GM21723 (cell line): Measurements from ENCODE around the gene ATP10B.
"Not testable (repeated sequence)": the region's sequence is repeated elsewhere in the genome, so short reads cannot be mapped to it uniquely, and the experiment has no call there.

ENCODE experiments used
- ATAC-seq: cut with Tn5 transposase; IDR thresholded peaks from one replicate; pipeline ENCODE4 v1.9.1; 2021; ENCODE audit warnings: mild to moderate bottlenecking, moderate library complexity; ENCODE audit not compliant: unreplicated experiment

The ATP10B gene

DNA sequence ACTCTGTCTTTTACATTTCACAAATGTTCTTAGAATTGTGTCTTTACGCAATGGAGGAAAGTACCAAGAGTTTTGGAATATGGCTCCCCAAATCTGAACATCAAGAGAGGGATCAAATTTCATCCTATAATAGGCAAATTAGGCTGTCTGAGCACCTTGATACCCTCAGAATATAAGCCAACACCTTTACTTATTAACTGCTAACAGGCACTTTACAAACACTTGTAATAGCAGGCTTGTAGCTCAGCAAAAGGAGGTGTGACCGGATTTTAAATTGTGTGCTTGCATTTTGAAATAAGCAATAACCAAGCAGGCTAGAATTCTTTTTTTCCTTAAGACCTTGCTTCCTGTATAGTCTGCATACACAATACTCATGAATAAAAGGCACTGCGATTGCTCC lies 92.0 kb downstream of the ATP10B start:
- no peak for ATAC-seq

- no peak for ATAC-seq
These were observed 94.8 kb downstream of the ATP10B start for GRCh38 chr5:160757194-160757593.

DNA sequence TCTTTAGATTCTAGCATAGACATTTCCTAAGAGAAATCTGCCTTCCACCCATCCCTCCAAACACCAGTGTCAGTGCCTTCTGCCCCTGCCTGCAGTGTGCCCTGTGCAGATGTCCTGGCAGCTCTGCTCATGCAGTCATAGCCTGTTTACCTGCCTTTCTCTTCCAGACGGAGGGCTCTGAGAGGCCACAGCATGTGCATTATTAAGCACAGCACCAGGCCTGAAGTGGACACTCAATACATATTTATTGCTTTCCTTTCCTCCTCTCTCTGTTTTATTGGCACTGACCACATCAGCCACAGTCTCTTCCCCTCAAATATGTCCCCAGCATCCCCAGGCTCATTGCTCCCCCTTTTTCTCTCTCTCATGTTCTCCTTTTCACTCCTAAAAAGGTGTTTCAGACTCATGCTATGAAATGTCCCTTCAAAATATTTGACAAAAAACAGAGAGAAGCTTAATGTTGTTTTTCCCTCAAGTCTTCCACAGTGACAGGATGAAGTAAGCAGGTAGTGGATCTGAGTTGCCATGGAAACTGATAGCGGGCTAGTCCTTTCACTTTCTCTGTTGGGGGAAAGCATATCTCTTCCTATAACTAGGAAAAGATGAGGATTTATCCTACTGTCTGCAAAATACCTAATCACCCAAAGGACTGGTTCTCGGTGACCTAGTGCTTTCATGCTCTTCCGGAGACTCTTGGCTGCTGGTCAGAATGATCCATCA lies 100.9 kb downstream of the ATP10B start:
- no peak for ATAC-seq

GRCh38 chr5:160749682-160750081 lies 102.3 kb downstream of the ATP10B start:
- ATAC-seq = no peak

DNA sequence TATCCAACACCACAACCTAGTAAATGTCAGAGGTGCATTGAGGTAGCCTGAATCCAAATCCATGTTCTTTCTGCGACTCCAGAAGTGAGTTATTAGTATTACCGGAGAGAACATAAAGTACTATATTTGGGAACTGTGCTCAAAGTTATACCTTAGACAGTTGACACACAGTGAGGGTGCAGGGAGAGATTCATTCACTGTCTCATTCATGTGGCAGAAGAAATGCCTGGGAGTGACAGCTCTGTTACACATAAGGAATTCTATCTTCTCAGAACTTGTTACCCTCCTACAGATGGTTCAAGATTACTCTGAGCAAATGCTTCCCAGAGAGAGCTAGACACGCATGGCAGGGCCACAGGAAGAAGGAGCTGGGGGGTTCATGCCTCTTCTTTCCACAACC lies 103.0 kb downstream of the ATP10B start:
- ATAC-seq = no peak

DNA sequence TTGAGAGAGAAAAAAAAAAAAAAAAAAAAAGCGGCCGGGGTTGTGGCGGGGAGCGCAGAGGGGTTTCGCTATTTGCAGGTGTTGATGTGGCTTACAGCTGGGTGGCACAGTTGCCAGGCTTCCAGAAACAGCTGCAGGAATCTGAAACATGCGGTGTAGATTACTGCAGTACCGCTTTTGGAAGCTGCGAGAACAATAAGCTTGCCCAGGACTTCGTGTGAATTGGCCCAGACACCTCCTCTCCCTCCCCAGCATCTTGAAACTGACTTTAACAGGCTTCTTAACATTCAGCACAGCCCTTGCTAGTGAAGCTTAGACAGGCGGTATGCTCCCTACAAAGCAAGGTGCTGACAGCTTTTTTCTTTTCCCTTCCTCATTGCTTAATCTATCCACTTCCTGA lies 104.0 kb downstream of the ATP10B start:
- peak; percentile 41 for ATAC-seq

DNA sequence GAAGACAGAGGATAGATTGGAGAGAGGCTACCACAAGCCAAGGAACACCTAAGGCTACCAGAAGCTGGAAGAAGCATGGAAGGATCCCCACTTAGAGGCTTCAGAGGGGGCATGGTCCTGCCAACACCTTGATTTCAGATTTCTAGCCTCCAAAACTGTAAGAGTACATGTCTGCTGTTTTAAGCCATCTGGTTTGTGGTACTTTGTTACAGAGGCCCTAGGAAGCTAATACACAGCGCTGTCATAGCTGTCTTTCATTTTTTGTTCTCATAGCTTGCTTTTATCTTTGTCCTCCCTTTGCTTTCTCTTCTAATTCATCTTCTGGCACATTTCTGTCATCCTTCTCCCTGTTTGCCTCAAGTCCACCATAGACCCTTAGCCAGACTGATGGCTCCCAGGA lies 104.5 kb downstream of the ATP10B start:
- no peak for ATAC-seq

DNA sequence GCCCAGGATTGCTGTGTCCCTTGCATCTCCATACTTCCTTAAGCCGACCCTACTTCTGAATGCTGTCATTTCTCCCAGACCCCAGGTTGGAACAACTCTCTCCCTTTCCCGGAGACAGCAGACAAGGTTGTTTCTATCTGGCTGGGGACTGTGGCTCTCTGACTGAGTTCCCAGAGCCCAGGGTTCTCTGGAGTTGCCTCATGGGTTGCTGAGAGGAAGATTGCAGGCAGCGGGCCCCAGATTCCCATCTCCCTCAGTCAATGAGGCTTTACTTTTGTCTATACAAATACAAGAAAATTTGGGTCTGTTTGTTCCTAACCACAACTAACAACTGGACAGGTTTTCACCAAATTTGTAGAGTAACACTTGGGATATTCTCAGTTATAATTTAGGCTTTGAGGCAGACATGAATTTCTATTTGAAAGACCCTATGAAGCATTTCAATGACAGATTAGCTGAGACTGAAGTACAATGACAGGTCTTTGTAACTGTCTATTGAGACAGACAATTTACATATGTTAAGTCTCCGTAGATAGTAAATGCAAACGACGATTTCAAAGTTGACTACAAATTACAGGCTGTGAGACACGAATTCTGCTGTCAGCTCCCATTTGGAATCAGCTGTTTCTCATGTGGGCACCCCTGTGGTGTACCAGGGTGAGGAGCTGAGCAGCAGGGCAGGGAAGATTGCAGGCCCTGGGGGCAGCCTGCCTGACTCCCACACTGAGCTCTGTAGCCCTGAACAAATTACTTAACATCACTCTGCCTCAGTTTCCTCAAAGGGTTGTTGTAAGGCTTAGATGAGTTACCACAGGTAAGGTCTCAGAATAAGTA lies 107.5 kb downstream of the ATP10B start:
- ATAC-seq = no peak

GRCh38 chr5:160743027-160743426 lies 109.0 kb downstream of the ATP10B start:
- peak; percentile 58 for ATAC-seq

GRCh38 chr5:160742446-160742845 lies 109.6 kb downstream of the ATP10B start:
- ATAC-seq = no peak

GRCh38 chr5:160727296-160727997 lies 124.6 kb downstream of the ATP10B start:
- no peak for ATAC-seq

GRCh38 chr5:160726721-160727120 lies 125.3 kb downstream of the ATP10B start:
- ATAC-seq = no peak

DNA sequence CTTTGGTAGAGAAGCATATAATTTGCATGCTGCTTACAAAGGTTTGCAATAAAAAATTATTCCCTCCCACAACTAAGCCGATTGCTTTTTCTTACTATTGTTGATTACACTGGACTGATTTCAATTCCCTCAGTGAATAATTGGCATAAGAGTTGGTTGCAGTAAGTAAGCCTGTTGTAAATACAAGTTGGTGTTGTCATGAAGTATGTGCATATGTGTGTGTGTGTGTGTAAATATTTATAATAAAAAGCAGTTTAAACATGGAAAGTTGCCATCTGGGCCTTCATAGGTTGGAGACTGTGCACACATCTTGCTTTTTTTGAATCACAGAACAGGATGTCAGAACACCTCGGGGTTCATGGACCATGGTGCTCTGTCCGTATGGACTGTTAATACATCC lies 131.2 kb downstream of the ATP10B start:
- no peak for ATAC-seq

DNA sequence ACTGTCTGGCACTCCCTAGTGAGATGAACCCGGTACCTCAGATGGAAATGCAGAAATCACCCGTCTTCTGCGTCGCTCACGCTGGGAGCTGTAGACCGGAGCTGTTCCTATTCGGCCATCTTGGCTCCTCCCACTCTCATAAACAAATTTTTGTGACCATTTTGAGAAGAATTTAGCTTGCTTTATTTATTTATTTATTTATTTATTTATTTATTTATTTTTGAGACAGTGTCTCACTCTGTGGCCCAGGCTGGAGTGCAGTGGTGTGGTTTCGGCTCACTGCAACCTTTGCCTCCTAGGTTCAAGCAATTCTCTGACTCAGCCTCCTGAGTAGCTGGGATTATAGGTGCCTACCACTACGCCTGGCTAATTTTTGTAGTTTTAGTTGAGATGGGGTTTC lies 136.5 kb downstream of the ATP10B start:
- ATAC-seq = not testable (repeated sequence)

GRCh38 chr5:160703547-160704189 lies 148.3 kb downstream of the ATP10B start:
- no peak for ATAC-seq

GRCh38 chr5:160702934-160703333 lies 149.1 kb downstream of the ATP10B start:
- peak; percentile 96 for ATAC-seq

- no peak for ATAC-seq
These were observed 149.7 kb downstream of the ATP10B start for GRCh38 chr5:160702311-160702803.

DNA sequence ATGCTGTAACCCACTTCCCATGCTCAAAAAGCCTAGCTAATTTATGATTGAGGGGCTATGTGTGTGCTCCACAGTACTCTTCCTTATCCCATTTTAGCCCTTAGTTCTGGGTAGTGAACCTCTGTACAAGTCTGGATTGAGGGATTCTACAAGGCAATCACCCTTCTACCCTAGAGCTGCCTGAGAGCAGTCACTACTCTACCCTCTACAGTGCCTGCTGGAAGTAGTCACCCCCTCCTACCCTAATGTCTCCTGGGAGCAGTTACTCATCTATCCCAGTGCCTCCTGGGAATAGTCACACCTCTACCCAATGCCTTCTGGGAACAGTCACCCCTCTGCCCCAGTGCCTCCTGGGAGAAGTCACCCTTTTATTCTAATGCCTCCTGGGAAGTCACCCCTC lies 150.6 kb downstream of the ATP10B start:
- no peak for ATAC-seq

DNA sequence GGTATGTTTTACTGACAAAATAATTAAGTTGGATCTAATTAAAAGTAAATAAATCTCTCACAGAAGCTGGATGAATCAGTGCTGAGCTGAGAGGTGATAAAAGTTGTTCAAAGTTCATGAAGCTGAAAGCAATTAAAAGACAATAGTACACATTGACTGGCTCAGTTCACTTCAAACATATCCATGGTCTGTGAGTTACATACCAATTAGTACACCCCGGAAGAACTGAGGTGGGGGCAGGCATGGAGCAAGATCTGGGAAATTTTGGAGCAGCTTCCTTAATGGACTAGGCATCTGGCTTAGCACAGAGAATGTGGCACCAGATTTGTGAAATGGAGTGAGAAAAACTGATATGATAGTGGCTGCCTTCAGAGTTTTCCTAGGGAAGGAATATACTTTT lies 152.7 kb downstream of the ATP10B start:
- no peak for ATAC-seq

- no peak for ATAC-seq
These were observed 154.7 kb downstream of the ATP10B start for GRCh38 chr5:160697281-160697680.

- ATAC-seq = no peak
These were observed 157.1 kb downstream of the ATP10B start for GRCh38 chr5:160694896-160695295.
